Endothelial cell of umbilical vein (primary cell): Measurements from ENCODE around the gene HOXB7. TPM values are rescaled to one million over a fixed set of nuclear protein-coding genes. Genes with fewer than 3 reads are reported as not detected.

ENCODE experiments used
- BruUV-seq: library from RNA; stranded (reverse); fragments of 400-500 nt; replicated peaks from 2 replicates; lab custom pipeline; 2021; lab: Mats Ljungman, UMichigan
- CTCF ChIA-PET: fragments of 300-600, 350-600 bp; sonication (Branson Sonifier 250); formaldehyde crosslinking; loops from one replicate; lab custom pipeline; 2021; ENCODE audit warnings: antibody characterized with exemption, inconsistent platforms; lab: Charles Lee
- POLR2A ChIA-PET: fragments of 300-600, 350-600 bp; sonication (Branson Sonifier 250); formaldehyde crosslinking; loops from one replicate; lab custom pipeline; 2021; ENCODE audit warnings: antibody characterized with exemption, inconsistent platforms; lab: Charles Lee
- DNase-seq: peaks from one replicate; pipeline ENCODE4 v3.0.0-alpha.2; 2011; ENCODE audit warnings: low read depth, low spot score
- FAIRE-seq: peaks from 2 replicates; lab custom pipeline; 2011; peaks lifted over from hg19 to GRCh38; lab: Jason Lieb, UNC
- H2AFZ ChIP-seq: 2 replicates; pipeline ENCODE4 v1.6.0; 2012; ENCODE audit warnings: low read depth, low read length, control low read depth, inconsistent platforms
- H3K27ac ChIP-seq: 2 replicates; pipeline ENCODE4 v1.5.1; 2011; ENCODE audit warnings: low read depth, mild to moderate bottlenecking, control low read depth, low read length, moderate library complexity; ENCODE audit not compliant: insufficient read depth
- H3K27me3 ChIP-seq, 2 experiments: 2 replicates each; pipeline versions ENCODE4 v1.6.0 to v1.6.1; 2011; ENCODE audit warnings: low read length in 2 of 2, mixed read lengths in 1 of 2; ENCODE audit not compliant: control insufficient read depth in 2 of 2, insufficient read depth in 2 of 2
- H3K36me3 ChIP-seq, 2 experiments: 2 replicates in 1 of 2; 3 replicates in 1 of 2; pipeline ENCODE4 v1.5.1; 2011; ENCODE audit warnings: low read length in 2 of 2, mild to moderate bottlenecking in 1 of 2, moderate library complexity in 1 of 2; ENCODE audit not compliant: control insufficient read depth in 2 of 2, insufficient read depth in 2 of 2; ENCODE audit errors: extremely low read depth in 1 of 2
- H3K4me1 ChIP-seq: 3 replicates; pipeline ENCODE4 v1.5.1; 2011; ENCODE audit warnings: mild to moderate bottlenecking, low read length; ENCODE audit not compliant: control insufficient read depth, insufficient read depth; ENCODE audit errors: extremely low read depth
- H3K4me2 ChIP-seq: 2 replicates; pipeline ENCODE4 v1.6.1; 2011; ENCODE audit warnings: low read length, control low read depth, mixed read lengths; ENCODE audit not compliant: insufficient read depth
- H3K4me3 ChIP-seq, 3 experiments: fragments of 200-600 bp in 1 of 3; sonication (generic), shearing (Covaris generic) in 1 of 3; replicated peaks in 1 of 3; 2 replicates each; pipeline ENCODE4 v1.5.1; 2011 to 2016; ENCODE audit warnings: control low read depth in 3 of 3, low read length in 3 of 3, mild to moderate bottlenecking in 2 of 3, inconsistent platforms in 1 of 3, low read depth in 1 of 3, moderate library complexity in 1 of 3; ENCODE audit not compliant: insufficient read depth in 1 of 3
- H3K79me2 ChIP-seq: 2 replicates; pipeline ENCODE4 v1.6.0; 2012; ENCODE audit warnings: low read length, inconsistent platforms; ENCODE audit not compliant: control insufficient read depth, insufficient read depth
- H3K9ac ChIP-seq: replicated peaks from 2 replicates; pipeline ENCODE3; 2011; ENCODE audit warnings: low read length, control low read depth; ENCODE audit not compliant: insufficient read depth; ENCODE audit errors: extremely low read depth
- H3K9me1 ChIP-seq: replicated peaks from 3 replicates; pipeline ENCODE4 v1.6.0; 2011; ENCODE audit warnings: mild to moderate bottlenecking, low read length; ENCODE audit not compliant: control insufficient read depth, insufficient read depth; ENCODE audit errors: extremely low read depth
- H3K9me3 ChIP-seq: replicated peaks from 2 replicates; pipeline ENCODE4 v1.5.1; 2012; ENCODE audit warnings: low read length, inconsistent platforms; ENCODE audit not compliant: control insufficient read depth, insufficient read depth
- H4K20me1 ChIP-seq: replicated peaks from 2 replicates; pipeline ENCODE3; 2011; ENCODE audit warnings: mild to moderate bottlenecking, low read length; ENCODE audit not compliant: control insufficient read depth, insufficient read depth; ENCODE audit errors: extremely low read depth
- EZH2 ChIP-seq: IDR thresholded peaks from 2 replicates; pipeline ENCODE4 v1.6.1; 2012; ENCODE audit warnings: borderline replicate concordance, low read depth, mild to moderate bottlenecking, moderate library complexity, low read length, inconsistent platforms; ENCODE audit not compliant: severe bottlenecking
- FOS ChIP-seq: IDR thresholded peaks from 2 replicates; pipeline ENCODE4 v1.6.1; 2011; ENCODE audit warnings: mild to moderate bottlenecking, low read length, moderate library complexity, borderline replicate concordance; ENCODE audit not compliant: insufficient read depth
- GATA2 ChIP-seq: IDR thresholded peaks from 2 replicates; pipeline ENCODE4 v1.7.0; 2011; ENCODE audit warnings: low read depth, mild to moderate bottlenecking, moderate library complexity, mixed read lengths, low read length; ENCODE audit not compliant: insufficient read length, insufficient read depth
- JUN ChIP-seq: IDR thresholded peaks from 2 replicates; pipeline ENCODE4 v1.6.1; 2011; ENCODE audit warnings: borderline replicate concordance, low read depth; ENCODE audit not compliant: insufficient read length, insufficient read depth
- MYC ChIP-seq: IDR thresholded peaks from one replicate; pipeline ENCODE4 v1.6.1; 2011; ENCODE audit warnings: mild to moderate bottlenecking, low read depth, low read length
- POLR2A ChIP-seq: IDR thresholded peaks from 2 replicates; pipeline ENCODE4 v1.6.1; 2012; ENCODE audit warnings: low read depth, mild to moderate bottlenecking, control low read depth, low read length
- POLR2AphosphoS5 ChIP-seq: IDR thresholded peaks from 2 replicates; pipeline ENCODE4 v1.6.1; 2012; ENCODE audit warnings: low read depth, mild to moderate bottlenecking, control low read depth, low read length, moderate library complexity; ENCODE audit not compliant: insufficient read depth
- dilution Hi-C: fragments of 300-500 bp; cut with MboI; formaldehyde crosslinking; loops from one replicate; pipeline ENCODE4 v1.15.0; 2019; ENCODE audit warnings: low sequenced_read_pairs; ENCODE audit not compliant: extremely low pct_ligation_motif_present
- intact Hi-C: fragments of 100-400 bp; cut with micrococcal nuclease; formaldehyde crosslinking; loops from one replicate; pipeline ENCODE4 v1.10.0; 2022
- polyA plus RNA-seq, 4 experiments: library from polyadenylated mRNA; depleted of rRNA in 3 of 4; stranded (reverse) in 3 of 4; unstranded in 1 of 4; fragments of >200 nt; gene quantifications; 2 replicates each; pipeline versions ENCODE4 v1.2.1 to v1.2.3, GENCODE V29; 2011 to 2012; ENCODE audit warnings: missing spikeins in 1 of 4
- total RNA-seq: library from RNA; stranded (reverse); gene quantifications from 2 replicates; pipeline ENCODE4 v1.2.3, GENCODE V29; 2021
- TF ChIP-seq, protein P1 (sequence below), 2 donors: IDR thresholded peaks; 1 replicate in 1 of 2; 2 replicates in 1 of 2; pipeline ENCODE4 v1.5.1; 2011; ENCODE audit warnings: low read length in 2 of 2, mild to moderate bottlenecking in 2 of 2, moderate library complexity in 2 of 2, control low read depth in 1 of 2, inconsistent platforms in 1 of 2, low read depth in 1 of 2; ENCODE audit not compliant: insufficient read depth in 1 of 2; ENCODE audit errors: extremely low read depth in 1 of 2
- TF ChIP-seq, protein P2 (sequence below): IDR thresholded peaks from 2 replicates; pipeline ENCODE4 v1.6.1; 2011; ENCODE audit not compliant: insufficient read depth, insufficient read length

Gene HOXB7
- total and polyA plus RNA-seq, 2 donors (not counting 3 experiments of a cell fraction or from before 2014, with no cell fraction given): 23.5 to 24.5 TPM

DNA sequence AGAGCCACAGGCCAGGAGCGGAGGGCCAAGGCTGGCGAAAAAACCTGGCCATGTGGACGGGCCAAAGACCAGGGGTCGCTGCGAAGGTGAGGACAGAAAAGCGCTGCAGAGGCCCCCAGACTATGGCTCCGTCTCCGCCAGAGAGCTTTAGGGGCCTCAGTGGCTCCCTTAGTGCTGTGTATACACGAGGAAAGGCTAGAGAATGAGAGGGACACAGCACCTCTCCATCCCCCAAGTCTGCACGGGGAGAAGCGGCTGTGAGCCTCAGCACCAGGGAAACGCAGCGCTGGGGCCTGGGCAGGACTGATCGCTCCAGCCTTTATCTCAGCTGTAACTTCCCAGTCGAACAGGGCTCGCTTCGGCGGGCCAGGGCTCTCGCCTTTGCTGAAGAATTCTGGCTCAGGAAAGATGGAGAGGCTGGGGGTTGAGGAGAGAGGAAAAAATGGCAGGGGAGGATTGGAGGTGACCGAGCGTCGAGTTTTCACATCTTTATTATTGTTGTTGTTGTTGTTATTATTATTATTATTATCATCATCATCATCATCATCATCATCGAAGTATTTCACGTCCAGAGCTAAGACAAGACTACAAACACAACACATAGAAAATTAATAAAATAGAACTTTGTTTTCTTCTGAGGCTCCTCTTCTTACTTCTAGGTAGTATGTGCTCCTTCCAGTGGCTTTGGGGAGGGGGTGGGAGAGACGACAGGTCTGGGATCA, 15.4 kb downstream of the HOXB7 start:
- Histone ChIP-seq H3K4me2 (no peak overlapping the region), H3K36me3 (peaks cover 3 to 11% of the 10 kb centered on the region in 2 experiments), H2AFZ (no peak overlapping the region), H3K27ac (no peak overlapping the region), H3K9ac (no peak overlapping the region), H3K79me2 (peaks cover 58% of the 10 kb centered on the region), H3K27me3 (no peaks in the 10 kb centered on the region), H3K9me1 (no peaks in the 10 kb centered on the region), H3K4me1 (peaks cover 22% of the 10 kb centered on the region), H3K9me3 (no peaks in the 10 kb centered on the region), H4K20me1 (no peaks in the 10 kb centered on the region), H3K4me3 (no peak overlapping the region)
- no peak for TF ChIP-seq EZH2
- TF ChIP-seq FOS: no peak
- no peak for TF ChIP-seq POLR2AphosphoS5
- no peak for TF ChIP-seq MYC
- no peak for TF ChIP-seq GATA2
- no peak for TF ChIP-seq POLR2A
- TF ChIP-seq, protein P1, sequence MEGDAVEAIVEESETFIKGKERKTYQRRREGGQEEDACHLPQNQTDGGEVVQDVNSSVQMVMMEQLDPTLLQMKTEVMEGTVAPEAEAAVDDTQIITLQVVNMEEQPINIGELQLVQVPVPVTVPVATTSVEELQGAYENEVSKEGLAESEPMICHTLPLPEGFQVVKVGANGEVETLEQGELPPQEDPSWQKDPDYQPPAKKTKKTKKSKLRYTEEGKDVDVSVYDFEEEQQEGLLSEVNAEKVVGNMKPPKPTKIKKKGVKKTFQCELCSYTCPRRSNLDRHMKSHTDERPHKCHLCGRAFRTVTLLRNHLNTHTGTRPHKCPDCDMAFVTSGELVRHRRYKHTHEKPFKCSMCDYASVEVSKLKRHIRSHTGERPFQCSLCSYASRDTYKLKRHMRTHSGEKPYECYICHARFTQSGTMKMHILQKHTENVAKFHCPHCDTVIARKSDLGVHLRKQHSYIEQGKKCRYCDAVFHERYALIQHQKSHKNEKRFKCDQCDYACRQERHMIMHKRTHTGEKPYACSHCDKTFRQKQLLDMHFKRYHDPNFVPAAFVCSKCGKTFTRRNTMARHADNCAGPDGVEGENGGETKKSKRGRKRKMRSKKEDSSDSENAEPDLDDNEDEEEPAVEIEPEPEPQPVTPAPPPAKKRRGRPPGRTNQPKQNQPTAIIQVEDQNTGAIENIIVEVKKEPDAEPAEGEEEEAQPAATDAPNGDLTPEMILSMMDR (IDR thresholded peaks at IDR 0.05; ENCODE audit: extremely low read depth in 1 of 2, insufficient read depth in 1 of 2, low read depth in 1 of 2, low read length in 2 of 2): no peak
- TF ChIP-seq JUN: no peak
- TF ChIP-seq, protein P2, sequence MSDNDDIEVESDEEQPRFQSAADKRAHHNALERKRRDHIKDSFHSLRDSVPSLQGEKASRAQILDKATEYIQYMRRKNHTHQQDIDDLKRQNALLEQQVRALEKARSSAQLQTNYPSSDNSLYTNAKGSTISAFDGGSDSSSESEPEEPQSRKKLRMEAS: no peak
- CTCF ChIA-PET: interaction anchor here (1.1 to 4.2 kb wide), 7 partner anchors 21 to 380 kb away, joined by 4 to 31 read pairs (median 7); no protein-coding TSS in a partner anchor
- POLR2A ChIA-PET: no interaction called here
- intact Hi-C loops (no loop called here), dilution Hi-C loops (no loop called here)
- FAIRE-seq (no peak), DNase-seq (no peak)
- no TSS peak for BruUV-seq
